LNCaP clone FGC (cell line): ENCODE results near the gene MRPS27.

Experiments
- DNase-seq: peaks from one replicate; pipeline ENCODE4 v3.0.0-alpha.2; 2011; ENCODE audit warnings: low read depth
- H3K4me3 ChIP-seq: 2 replicates; pipeline ENCODE4 v1.5.1; 2011; ENCODE audit warnings: mild to moderate bottlenecking, low read depth, low read length, control low read depth
- TF ChIP-seq, protein P1 (sequence below): IDR thresholded peaks from 2 replicates; pipeline ENCODE4 v1.5.1; 2012; ENCODE audit warnings: mild to moderate bottlenecking; ENCODE audit not compliant: control insufficient read depth, insufficient read depth; ENCODE audit errors: extremely low read depth

MRPS27 gene

GRCh38 chr5:72252008-72252407 lies 68.0 kb downstream of the MRPS27 start:
- no peak overlapping the region for H3K4me3 ChIP-seq
- TF ChIP-seq, protein P1, sequence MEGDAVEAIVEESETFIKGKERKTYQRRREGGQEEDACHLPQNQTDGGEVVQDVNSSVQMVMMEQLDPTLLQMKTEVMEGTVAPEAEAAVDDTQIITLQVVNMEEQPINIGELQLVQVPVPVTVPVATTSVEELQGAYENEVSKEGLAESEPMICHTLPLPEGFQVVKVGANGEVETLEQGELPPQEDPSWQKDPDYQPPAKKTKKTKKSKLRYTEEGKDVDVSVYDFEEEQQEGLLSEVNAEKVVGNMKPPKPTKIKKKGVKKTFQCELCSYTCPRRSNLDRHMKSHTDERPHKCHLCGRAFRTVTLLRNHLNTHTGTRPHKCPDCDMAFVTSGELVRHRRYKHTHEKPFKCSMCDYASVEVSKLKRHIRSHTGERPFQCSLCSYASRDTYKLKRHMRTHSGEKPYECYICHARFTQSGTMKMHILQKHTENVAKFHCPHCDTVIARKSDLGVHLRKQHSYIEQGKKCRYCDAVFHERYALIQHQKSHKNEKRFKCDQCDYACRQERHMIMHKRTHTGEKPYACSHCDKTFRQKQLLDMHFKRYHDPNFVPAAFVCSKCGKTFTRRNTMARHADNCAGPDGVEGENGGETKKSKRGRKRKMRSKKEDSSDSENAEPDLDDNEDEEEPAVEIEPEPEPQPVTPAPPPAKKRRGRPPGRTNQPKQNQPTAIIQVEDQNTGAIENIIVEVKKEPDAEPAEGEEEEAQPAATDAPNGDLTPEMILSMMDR = no peak
- no peak for DNase-seq

DNA sequence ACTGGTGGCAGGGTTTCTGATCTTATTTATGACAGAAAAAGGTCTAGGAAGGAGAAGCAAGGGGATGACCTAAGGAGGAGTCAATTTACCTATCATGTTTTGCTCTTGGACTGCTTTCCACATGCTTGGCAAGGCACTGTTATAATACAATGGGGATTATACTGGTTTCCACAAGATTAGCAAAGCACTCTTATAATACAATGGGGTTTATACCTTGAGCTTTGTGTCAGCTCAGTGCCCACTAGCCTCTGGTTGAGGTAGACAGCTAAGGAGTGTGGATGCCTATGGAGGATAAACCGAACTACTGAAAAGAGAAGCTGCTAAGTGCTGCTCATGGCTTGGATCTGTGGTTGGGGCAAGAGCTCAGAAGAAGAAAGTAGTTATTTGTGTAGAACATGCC lies 68.7 kb downstream of the MRPS27 start:
- DNase-seq = no peak
- no peak overlapping the region for H3K4me3 ChIP-seq
- TF ChIP-seq, protein P1 = no peak

DNA sequence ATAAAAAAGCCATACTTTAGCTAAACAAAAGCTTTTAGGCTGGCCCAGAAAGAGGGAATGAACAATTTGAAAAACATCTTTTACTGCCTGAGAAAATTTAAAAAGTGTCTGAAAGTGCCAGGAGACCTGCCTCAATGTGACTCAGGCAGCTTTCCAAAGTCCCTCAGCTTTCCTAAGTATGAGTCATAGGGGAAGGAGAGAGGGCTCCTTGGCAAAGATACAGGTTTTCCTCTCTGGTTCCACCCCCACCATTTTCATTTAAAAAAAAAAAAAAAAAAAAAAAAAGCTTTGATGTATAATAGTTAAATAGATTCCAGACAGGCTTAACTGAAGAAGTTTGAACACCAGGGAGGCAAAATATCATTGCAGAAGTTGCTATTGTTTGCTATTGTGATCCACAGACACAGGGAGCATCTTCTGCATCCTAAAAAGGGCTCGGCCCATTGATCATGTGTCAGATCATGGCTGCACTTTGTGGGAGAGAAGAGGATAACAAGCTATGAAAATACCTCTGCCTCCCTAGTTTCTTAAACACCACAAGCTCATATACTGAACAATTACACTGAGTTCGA lies 71.5 kb downstream of the MRPS27 start:
- TF ChIP-seq, protein P1 = no peak
- no peak for DNase-seq
- H3K4me3 ChIP-seq = no peak overlapping the region

DNA sequence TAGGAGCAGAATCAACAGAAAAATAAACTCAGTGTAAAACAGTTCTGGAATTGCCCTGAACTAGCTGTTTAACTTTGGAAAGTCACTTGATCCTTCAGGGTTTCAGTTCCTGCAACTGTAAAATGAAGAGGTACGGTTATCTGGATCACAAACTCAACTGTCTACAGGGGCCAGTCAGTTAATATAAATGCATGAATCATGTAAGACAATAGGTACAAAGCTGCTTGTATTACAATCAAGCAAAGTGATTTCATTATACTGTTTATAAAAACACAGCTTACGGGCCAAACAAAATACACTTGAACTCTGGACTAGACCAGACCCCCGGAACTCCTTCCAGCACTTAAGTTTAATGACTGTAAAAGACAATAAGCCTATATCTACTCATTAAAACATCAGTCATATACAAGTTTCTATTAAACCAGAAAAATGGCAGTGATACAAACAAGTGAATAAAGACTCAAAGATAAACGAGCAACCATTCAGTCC lies 73.0 kb downstream of the MRPS27 start:
- peak; percentile 61 for DNase-seq
- H3K4me3 ChIP-seq = no peak overlapping the region

GRCh38 chr5:72245951-72246532 lies 74.0 kb downstream of the MRPS27 start:
- TF ChIP-seq, protein P1 = peak; percentile 7; the same call in 1 of the 2 replicates
- H3K4me3 ChIP-seq = no peak overlapping the region
- DNase-seq = no peak

More for the DNA sequence above, 73.0 kb downstream of the MRPS27 start:
- TF ChIP-seq, protein P1 = no peak

- TF ChIP-seq, protein P1 = no peak
- no peak overlapping the region for H3K4me3 ChIP-seq
- no peak for DNase-seq
Observed at GRCh38 chr5:72245546-72245945, 74.5 kb downstream of the MRPS27 start.
